Measurements from ENCODE around the gene DARS1. TPM values are rescaled to one million over a fixed set of nuclear protein-coding genes. Genes with fewer than 3 reads are reported as not detected.

Gene DARS1
- total and polyA plus RNA-seq, 11 donors = 51.2 to 90.0 (median 58.6) TPM

DNA sequence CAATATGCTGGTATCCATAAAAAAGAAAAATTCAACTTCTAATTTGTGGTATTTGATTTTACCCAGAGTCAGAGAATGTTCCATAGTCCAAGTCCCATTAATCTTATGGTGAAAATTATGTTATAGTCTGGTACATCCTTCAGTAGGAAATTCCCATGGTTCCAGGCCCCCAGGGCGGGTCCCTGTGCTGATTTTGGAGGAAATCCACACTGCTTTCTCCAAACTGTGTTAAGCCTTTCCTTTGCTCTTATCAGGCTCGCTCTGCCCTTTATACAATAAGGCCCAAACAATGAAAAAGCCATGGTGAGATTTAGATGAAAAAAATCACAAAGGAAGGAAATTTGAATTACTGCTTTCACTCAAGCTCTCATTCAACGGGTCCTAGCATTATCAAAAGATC, 46.8 kb upstream of the DARS1 start:
- no peak for ATAC-seq
- no peak overlapping the region for H3K27ac ChIP-seq
- peaks cover 0 to 5% (median 0%) of the 10 kb centered on the region in 12 donors for H3K4me1 ChIP-seq
- intact Hi-C loops (cut with DNase I) = no loop called here
- no peaks in the 10 kb centered on the region for H3K27me3 ChIP-seq
- no peak for DNase-seq
- no peaks in the 10 kb centered on the region for H3K9me3 ChIP-seq
- TF ChIP-seq POLR2A (IDR thresholded peaks at IDR 0.05) (no peak), CTCF (IDR thresholded peaks at IDR 0.05) (no peak)
- H3K36me3 ChIP-seq = no peaks in the 10 kb centered on the region
- H3K4me3 ChIP-seq = no peak overlapping the region
- 41 to 61% (median 56%) methylated on average over 3 of the region's 3 CpGs for WGBS, 4 donors

- H3K36me3 ChIP-seq = no peaks in the 10 kb centered on the region
- intact Hi-C loops (cut with DNase I) = no loop called here
- no peaks in the 10 kb centered on the region for H3K27me3 ChIP-seq
- no peak for ATAC-seq
- no peaks in the 10 kb centered on the region for H3K9me3 ChIP-seq
- H3K4me3 ChIP-seq = no peak overlapping the region
- DNase-seq = no peak
- peaks cover 0 to 5% (median 0%) of the 10 kb centered on the region in 12 donors for H3K4me1 ChIP-seq
- no peak for TF ChIP-seq CTCF (IDR thresholded peaks at IDR 0.05)
- no peak for TF ChIP-seq POLR2A (IDR thresholded peaks at IDR 0.05)
- WGBS, 4 donors = 52 to 59% (median 55%) methylated on average over 7 of the region's 7 CpGs
- no peak overlapping the region for H3K27ac ChIP-seq
Observed at GRCh38 chr2:136031711-136032110, 46.3 kb upstream of the DARS1 start.

- no peak for ATAC-seq
- Histone ChIP-seq H3K4me3 (no peak overlapping the region), H3K27ac (no peak overlapping the region), H3K4me1 (peaks cover 0 to 13% (median 2%) of the 10 kb centered on the region in 12 donors), H3K9me3 (no peaks in the 10 kb centered on the region), H3K27me3 (no peaks in the 10 kb centered on the region), H3K36me3 (no peaks in the 10 kb centered on the region)
- no peak for DNase-seq
- TF ChIP-seq CTCF (IDR thresholded peaks at IDR 0.05) = no peak
- no peak for TF ChIP-seq POLR2A (IDR thresholded peaks at IDR 0.05)
- 62 to 74% (median 66%) methylated on average over 3 of the region's 3 CpGs for WGBS, 4 donors
- intact Hi-C loops (cut with DNase I) = no loop called here
Observed at GRCh38 chr2:136030406-136030805, 45.0 kb upstream of the DARS1 start.

GRCh38 chr2:136029149-136029548, 43.7 kb upstream of the DARS1 start:
- Histone ChIP-seq H3K4me1 (peaks cover 0 to 20% (median 2%) of the 10 kb centered on the region in 12 donors), H3K27ac (no peak overlapping the region), H3K9me3 (no peaks in the 10 kb centered on the region), H3K4me3 (no peak overlapping the region), H3K27me3 (no peaks in the 10 kb centered on the region), H3K36me3 (no peaks in the 10 kb centered on the region)
- no peak for ATAC-seq
- DNase-seq = no peak
- TF ChIP-seq POLR2A (IDR thresholded peaks at IDR 0.05) (no peak), CTCF (IDR thresholded peaks at IDR 0.05) (no peak)
- WGBS, 4 donors = 94 to 96% (median 95%) methylated on average over 6 of the region's 6 CpGs
- intact Hi-C loops (cut with DNase I) = loop anchor here in 1 of 10 donors (5.0 kb wide), 1 partner anchor 88 kb away; the partner anchor contains the start of gene CXCR4
